ENCODE data around the gene FBLN5. TPM values are rescaled to one million over a fixed set of nuclear protein-coding genes. Genes with fewer than 3 reads are reported as not detected.

Gene FBLN5
- total RNA-seq, 4 donors from 2014 or later = 79.7 to 161 (median 116) TPM

DNA sequence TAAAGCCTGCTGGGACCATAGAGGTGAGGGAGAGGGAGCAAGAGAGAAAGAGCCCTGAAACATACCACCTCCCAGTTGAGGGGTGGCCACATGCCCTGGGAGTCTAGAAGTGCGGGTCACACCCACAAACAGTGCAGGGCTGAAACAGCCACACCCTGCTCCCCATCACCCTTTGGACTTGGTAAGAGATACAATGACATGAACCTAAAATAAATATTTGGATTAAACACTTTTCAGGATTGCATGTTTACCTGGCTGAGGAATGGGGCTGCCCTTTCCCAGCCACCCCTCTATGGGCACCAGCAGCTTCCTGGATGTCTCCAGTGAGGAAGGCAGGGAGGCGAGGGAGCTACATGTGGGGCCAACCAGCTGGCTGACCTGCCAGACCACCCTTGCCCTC lies 41.1 kb downstream of the FBLN5 start:
- no peak overlapping the region for H3K4me3 ChIP-seq
- no peaks in the 10 kb centered on the region for H3K9me3 ChIP-seq
- H3K36me3 ChIP-seq = no peaks in the 10 kb centered on the region
- 95% methylated on average over 2 of the region's 2 CpGs for WGBS
- H3K4me1 ChIP-seq = peaks cover 0 to 12% (median 4%) of the 10 kb centered on the region in 4 donors
- no peaks in the 10 kb centered on the region for H3K27me3 ChIP-seq
- no peak overlapping the region for H3K27ac ChIP-seq (replicated peaks in 1 of 4)
- intact Hi-C loops (cut with DNase I) = no loop called here
- DNase-seq (ENCODE audit: extremely low spot score) = no peak
- TF ChIP-seq, protein P1, sequence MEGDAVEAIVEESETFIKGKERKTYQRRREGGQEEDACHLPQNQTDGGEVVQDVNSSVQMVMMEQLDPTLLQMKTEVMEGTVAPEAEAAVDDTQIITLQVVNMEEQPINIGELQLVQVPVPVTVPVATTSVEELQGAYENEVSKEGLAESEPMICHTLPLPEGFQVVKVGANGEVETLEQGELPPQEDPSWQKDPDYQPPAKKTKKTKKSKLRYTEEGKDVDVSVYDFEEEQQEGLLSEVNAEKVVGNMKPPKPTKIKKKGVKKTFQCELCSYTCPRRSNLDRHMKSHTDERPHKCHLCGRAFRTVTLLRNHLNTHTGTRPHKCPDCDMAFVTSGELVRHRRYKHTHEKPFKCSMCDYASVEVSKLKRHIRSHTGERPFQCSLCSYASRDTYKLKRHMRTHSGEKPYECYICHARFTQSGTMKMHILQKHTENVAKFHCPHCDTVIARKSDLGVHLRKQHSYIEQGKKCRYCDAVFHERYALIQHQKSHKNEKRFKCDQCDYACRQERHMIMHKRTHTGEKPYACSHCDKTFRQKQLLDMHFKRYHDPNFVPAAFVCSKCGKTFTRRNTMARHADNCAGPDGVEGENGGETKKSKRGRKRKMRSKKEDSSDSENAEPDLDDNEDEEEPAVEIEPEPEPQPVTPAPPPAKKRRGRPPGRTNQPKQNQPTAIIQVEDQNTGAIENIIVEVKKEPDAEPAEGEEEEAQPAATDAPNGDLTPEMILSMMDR (IDR thresholded peaks at IDR 0.05) = no peak
- TF ChIP-seq EP300 (IDR thresholded peaks at IDR 0.05) (no peak), POLR2A (IDR thresholded peaks at IDR 0.05; ENCODE audit: low read depth) (no peak), POLR2AphosphoS5 (IDR thresholded peaks at IDR 0.05) (no peak)

DNA sequence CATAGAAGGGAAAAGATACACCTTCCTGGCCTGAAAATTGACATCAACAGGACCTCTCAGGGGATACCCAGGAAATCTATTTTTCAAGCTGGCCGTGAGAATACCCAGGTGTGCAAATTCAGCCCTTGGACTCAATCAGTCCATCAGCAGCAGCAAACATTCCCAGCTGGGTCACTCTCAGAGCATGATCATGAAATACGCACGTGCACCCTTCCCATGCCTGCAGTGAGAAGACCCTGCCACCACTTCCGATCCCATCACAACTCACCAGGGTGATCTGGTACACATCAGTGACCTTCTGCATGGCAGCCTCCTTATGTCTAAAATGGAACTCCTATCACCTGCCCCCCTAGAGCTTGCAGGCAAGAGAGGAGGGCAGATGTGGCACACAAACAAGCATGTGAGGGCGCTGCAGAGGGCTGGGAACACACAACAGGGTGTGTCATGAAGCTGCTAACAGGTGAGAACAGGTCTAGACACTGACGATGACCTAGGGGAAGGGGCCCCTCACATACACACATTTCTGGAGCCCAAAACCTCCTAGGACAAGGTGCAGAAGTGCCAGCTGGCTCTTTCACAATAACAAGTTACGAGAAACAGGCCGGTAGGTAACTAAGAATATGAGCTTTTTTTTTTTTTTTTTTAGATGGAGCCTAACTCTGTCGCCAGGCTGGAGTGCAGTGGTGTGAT lies 42.4 kb downstream of the FBLN5 start:
- intact Hi-C loops (cut with DNase I) = no loop called here
- H3K4me1 ChIP-seq = peaks cover 0 to 16% (median 10%) of the 10 kb centered on the region in 4 donors

DNA sequence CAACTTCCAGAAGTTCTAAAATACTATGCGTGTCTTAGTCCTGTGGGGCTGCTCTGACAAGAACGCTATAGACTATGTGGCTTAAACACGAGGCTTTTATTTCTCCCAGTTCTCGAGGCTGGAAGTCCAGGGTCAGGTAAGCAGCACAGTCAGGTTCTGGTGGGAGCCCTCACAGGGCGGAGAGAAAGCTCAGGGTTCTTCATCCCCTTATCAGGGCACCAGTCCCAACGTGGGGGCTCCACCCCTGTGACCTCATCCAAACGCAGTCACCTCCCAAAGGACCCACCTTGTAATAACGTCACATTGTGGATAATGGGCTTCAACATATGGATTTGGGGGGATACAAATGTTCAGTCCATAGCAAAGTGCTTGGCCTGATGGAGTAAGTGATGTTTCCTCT lies 43.0 kb downstream of the FBLN5 start:
- no peaks in the 10 kb centered on the region for H3K27me3 ChIP-seq
- H3K4me3 ChIP-seq = no peak overlapping the region
- TF ChIP-seq EP300 (IDR thresholded peaks at IDR 0.05) (no peak), POLR2A (IDR thresholded peaks at IDR 0.05; ENCODE audit: low read depth) (no peak), POLR2AphosphoS5 (IDR thresholded peaks at IDR 0.05) (no peak)
- TF ChIP-seq, protein P1 (IDR thresholded peaks at IDR 0.05) = no peak
- H3K36me3 ChIP-seq = no peaks in the 10 kb centered on the region
- H3K27ac ChIP-seq (replicated peaks in 1 of 4) = no peak overlapping the region
- peaks cover 0 to 22% (median 11%) of the 10 kb centered on the region in 4 donors for H3K4me1 ChIP-seq
- no peaks in the 10 kb centered on the region for H3K9me3 ChIP-seq
- DNase-seq (ENCODE audit: extremely low spot score) = no peak
- intact Hi-C loops (cut with DNase I) = no loop called here
- WGBS = 90% methylated on average over 8 of the region's 8 CpGs

More for the DNA sequence above, 42.4 kb downstream of the FBLN5 start:
- DNase-seq (ENCODE audit: extremely low spot score) = no peak
- Histone ChIP-seq H3K27me3 (no peaks in the 10 kb centered on the region), H3K36me3 (no peaks in the 10 kb centered on the region), H3K9me3 (no peaks in the 10 kb centered on the region), H3K4me3 (no peak overlapping the region), H3K27ac (replicated peaks in 1 of 4) (no peak overlapping the region)
- 97% methylated on average over 9 of the region's 9 CpGs for WGBS
- TF ChIP-seq, protein P1 (IDR thresholded peaks at IDR 0.05) = no peak
- TF ChIP-seq POLR2A (IDR thresholded peaks at IDR 0.05; ENCODE audit: low read depth) = no peak
- TF ChIP-seq POLR2AphosphoS5 (IDR thresholded peaks at IDR 0.05) = no peak
- no peak for TF ChIP-seq EP300 (IDR thresholded peaks at IDR 0.05)

DNA sequence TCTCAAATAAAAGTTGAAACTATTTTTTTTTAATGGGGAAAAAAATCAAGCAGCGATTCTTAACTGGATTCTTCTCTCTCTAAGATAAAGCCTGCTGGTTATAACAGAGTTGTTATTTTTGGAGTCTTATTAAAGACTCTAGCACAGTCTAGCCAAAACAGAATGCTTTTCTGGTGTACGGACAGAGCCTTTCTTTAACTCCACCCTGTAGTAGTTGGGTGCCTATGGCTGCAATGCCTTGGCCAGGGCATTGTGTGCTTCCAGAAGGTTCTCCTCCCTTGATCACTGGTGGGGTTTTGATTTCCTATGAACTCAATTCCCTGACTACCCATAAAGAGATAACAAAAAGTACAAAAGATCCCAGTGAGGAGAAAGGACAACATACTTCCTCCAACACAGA lies 44.4 kb downstream of the FBLN5 start:
- Histone ChIP-seq H3K4me1 (peaks cover 3 to 33% (median 24%) of the 10 kb centered on the region in 4 donors), H3K9me3 (no peaks in the 10 kb centered on the region), H3K27me3 (no peaks in the 10 kb centered on the region), H3K36me3 (no peaks in the 10 kb centered on the region), H3K4me3 (no peak overlapping the region), H3K27ac (replicated peaks in 1 of 4) (peak overlapping the region in 2 of 4 donors; percentile 43 to 52)
- intact Hi-C loops (cut with DNase I) = no loop called here
- TF ChIP-seq POLR2AphosphoS5 (IDR thresholded peaks at IDR 0.05) (no peak), POLR2A (IDR thresholded peaks at IDR 0.05; ENCODE audit: low read depth) (no peak), EP300 (IDR thresholded peaks at IDR 0.05) (no peak)
- TF ChIP-seq, protein P1 (IDR thresholded peaks at IDR 0.05) = no peak
- no peak for DNase-seq (ENCODE audit: extremely low spot score)
- 56% methylated on average over 2 of the region's 2 CpGs for WGBS
